ENCODE measurements around the gene AP1S1.

- TF ChIP-seq CTCF (IDR thresholded peaks at IDR 0.05; ENCODE audit: extremely low read depth in 1 of 2, insufficient read depth in 1 of 2, low read depth in 1 of 2, low read length in 2 of 2) (no peak), POLR2AphosphoS5 (IDR thresholded peaks at IDR 0.05; ENCODE audit: insufficient read depth, low read depth, low read length) (no peak), MYC (IDR thresholded peaks at IDR 0.05; ENCODE audit: low read depth, low read length) (no peak), EZH2 (IDR thresholded peaks at IDR 0.05; ENCODE audit: borderline replicate concordance, low read depth, low read length, severe bottlenecking) (no peak)
Observed at GRCh38 chr7:101161692-101162471, 7.6 kb downstream of the AP1S1 start.

Measured in endothelial cell of umbilical vein (primary cell).